Panc1 (cell line): ENCODE data around the gene WDR1. TPM values are rescaled to one million over a fixed set of nuclear protein-coding genes. Genes with fewer than 3 reads are reported as not detected.

Experiments used
- ATAC-seq: fragments of 200-7000 bp; cut with Tn5 transposase; 2 replicates; pipeline ENCODE4 v1.9.1; 2020; ENCODE audit warnings: mild to moderate bottlenecking, moderate library complexity
- BruUV-seq: library from RNA; stranded (reverse); fragments of 400-500 nt; replicated peaks from 2 replicates; lab custom pipeline; 2021; lab: Mats Ljungman, UMichigan
- CTCF ChIA-PET: fragments of 300-600 bp; sonication (Branson Sonifier 250); formaldehyde crosslinking; loops from one replicate; lab custom pipeline; 2022; ENCODE audit warnings: antibody characterized with exemption; lab: Charles Lee
- POLR2A ChIA-PET: fragments of 300-600 bp; sonication (Branson Sonifier 250); formaldehyde crosslinking; loops from one replicate; lab custom pipeline; 2022; ENCODE audit warnings: antibody characterized with exemption; lab: Charles Lee
- DNase-seq: peaks from one replicate; pipeline ENCODE4 v3.0.0-alpha.2; 2010; ENCODE audit warnings: low read depth, low spot score
- H3K27ac ChIP-seq: 2 replicates; pipeline ENCODE4 v1.5.1; 2011; ENCODE audit warnings: mild to moderate bottlenecking, low read length, inconsistent platforms
- H3K27me3 ChIP-seq: fragments of 200-500 bp; sonication (Bioruptor generic); 2 replicates; pipeline ENCODE4 v1.6.0; 2014; ENCODE audit warnings: low read length, inconsistent platforms; ENCODE audit not compliant: control insufficient read depth, insufficient read depth
- H3K36me3 ChIP-seq: fragments of 200-500 bp; sonication (Bioruptor generic); 2 replicates; pipeline ENCODE4 v1.5.1; 2014; ENCODE audit warnings: inconsistent platforms, mild to moderate bottlenecking, low read length, moderate library complexity; ENCODE audit not compliant: control insufficient read depth, insufficient read depth
- H3K4me1 ChIP-seq: 2 replicates; pipeline ENCODE4 v1.5.1; 2011; ENCODE audit warnings: inconsistent platforms, mild to moderate bottlenecking, low read length, moderate library complexity; ENCODE audit not compliant: control insufficient read depth, insufficient read depth
- H3K4me3 ChIP-seq, 2 experiments: 2 replicates each; pipeline ENCODE4 v1.5.1; 2011 to 2012; ENCODE audit warnings: low read depth in 2 of 2, low read length in 2 of 2, mild to moderate bottlenecking in 2 of 2, inconsistent platforms in 1 of 2, moderate library complexity in 1 of 2
- H3K9me3 ChIP-seq: fragments of 200-500 bp; sonication (Bioruptor generic); 2 replicates; pipeline ENCODE4 v1.5.1; 2014; ENCODE audit warnings: low read depth, mild to moderate bottlenecking, inconsistent platforms, low read length, moderate library complexity; ENCODE audit not compliant: control insufficient read depth, insufficient read depth
- POLR2AphosphoS5 ChIP-seq: IDR thresholded peaks from 2 replicates; pipeline ENCODE4 v1.6.1; 2012; ENCODE audit warnings: mild to moderate bottlenecking, low read depth, low read length, moderate library complexity
- SIN3A ChIP-seq: IDR thresholded peaks from 2 replicates; pipeline ENCODE4 v1.6.1; 2012; ENCODE audit warnings: low read depth, mild to moderate bottlenecking, low read length, moderate library complexity, borderline replicate concordance; ENCODE audit not compliant: insufficient read depth
- TCF7L2 ChIP-seq: IDR thresholded peaks from 2 replicates; pipeline ENCODE4 v1.6.1; 2011; ENCODE audit warnings: mild to moderate bottlenecking, low read depth, low read length, inconsistent platforms
- in situ Hi-C: cut with HindIII; loops from 2 replicates; pipeline ENCODE4 v1.10.0; 2016; ENCODE audit warnings: low sequenced_read_pairs, low pct_unique_long_range_greater_than_20kb
- intact Hi-C: fragments of 100-400 bp; cut with micrococcal nuclease; formaldehyde crosslinking; loops from one replicate; pipeline ENCODE4 v1.10.0; 2022; ENCODE audit not compliant: unreplicated experiment
- total RNA-seq: library from RNA; stranded (reverse); gene quantifications from one replicate; pipeline ENCODE4 v1.2.1, GENCODE V29; 2021; ENCODE audit not compliant: unreplicated experiment
- TF ChIP-seq, protein P1 (sequence below): fragments of 450-650 bp; IDR thresholded peaks from 2 replicates; pipeline ENCODE4 v1.5.1; 2017; ENCODE audit warnings: mild to moderate bottlenecking
- TF ChIP-seq, protein P2 (sequence below), 2 experiments: IDR thresholded peaks; 2 replicates each; pipeline ENCODE4 v1.6.1; 2011 to 2012; ENCODE audit warnings: low read depth in 2 of 2, control low read depth in 1 of 2, low read length in 1 of 2, mild to moderate bottlenecking in 1 of 2, moderate library complexity in 1 of 2; ENCODE audit not compliant: insufficient read depth in 1 of 2

Gene WDR1
- total RNA-seq, 1 experiment from 2014 or later: 260 TPM

DNA sequence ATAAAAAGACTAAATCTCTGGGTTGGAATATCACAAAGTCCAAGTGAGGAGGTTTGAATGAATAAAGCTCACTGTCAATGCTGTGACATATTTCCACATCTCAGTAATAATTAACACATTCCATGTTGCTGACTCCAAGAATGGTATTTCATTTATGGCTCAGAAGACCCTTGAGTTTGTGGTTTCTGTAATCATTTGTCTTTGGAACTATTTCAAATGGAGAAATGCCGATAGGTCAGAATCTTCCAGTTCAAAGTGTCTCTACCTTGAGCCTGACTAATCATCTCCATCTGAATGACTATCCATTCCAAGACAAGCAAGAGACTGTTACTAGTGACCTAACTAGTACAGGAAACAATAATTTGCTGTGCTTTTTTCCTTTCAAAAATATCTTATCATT, 71.1 kb downstream of the WDR1 start:
- Histone ChIP-seq H3K4me3 (no peak overlapping the region), H3K27ac (no peak overlapping the region), H3K36me3 (no peaks in the 10 kb centered on the region), H3K4me1 (no peaks in the 10 kb centered on the region), H3K27me3 (no peaks in the 10 kb centered on the region), H3K9me3 (no peaks in the 10 kb centered on the region)
- TF ChIP-seq, protein P1, sequence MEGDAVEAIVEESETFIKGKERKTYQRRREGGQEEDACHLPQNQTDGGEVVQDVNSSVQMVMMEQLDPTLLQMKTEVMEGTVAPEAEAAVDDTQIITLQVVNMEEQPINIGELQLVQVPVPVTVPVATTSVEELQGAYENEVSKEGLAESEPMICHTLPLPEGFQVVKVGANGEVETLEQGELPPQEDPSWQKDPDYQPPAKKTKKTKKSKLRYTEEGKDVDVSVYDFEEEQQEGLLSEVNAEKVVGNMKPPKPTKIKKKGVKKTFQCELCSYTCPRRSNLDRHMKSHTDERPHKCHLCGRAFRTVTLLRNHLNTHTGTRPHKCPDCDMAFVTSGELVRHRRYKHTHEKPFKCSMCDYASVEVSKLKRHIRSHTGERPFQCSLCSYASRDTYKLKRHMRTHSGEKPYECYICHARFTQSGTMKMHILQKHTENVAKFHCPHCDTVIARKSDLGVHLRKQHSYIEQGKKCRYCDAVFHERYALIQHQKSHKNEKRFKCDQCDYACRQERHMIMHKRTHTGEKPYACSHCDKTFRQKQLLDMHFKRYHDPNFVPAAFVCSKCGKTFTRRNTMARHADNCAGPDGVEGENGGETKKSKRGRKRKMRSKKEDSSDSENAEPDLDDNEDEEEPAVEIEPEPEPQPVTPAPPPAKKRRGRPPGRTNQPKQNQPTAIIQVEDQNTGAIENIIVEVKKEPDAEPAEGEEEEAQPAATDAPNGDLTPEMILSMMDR: no peak
- no peak for TF ChIP-seq SIN3A
- TF ChIP-seq, protein P2, sequence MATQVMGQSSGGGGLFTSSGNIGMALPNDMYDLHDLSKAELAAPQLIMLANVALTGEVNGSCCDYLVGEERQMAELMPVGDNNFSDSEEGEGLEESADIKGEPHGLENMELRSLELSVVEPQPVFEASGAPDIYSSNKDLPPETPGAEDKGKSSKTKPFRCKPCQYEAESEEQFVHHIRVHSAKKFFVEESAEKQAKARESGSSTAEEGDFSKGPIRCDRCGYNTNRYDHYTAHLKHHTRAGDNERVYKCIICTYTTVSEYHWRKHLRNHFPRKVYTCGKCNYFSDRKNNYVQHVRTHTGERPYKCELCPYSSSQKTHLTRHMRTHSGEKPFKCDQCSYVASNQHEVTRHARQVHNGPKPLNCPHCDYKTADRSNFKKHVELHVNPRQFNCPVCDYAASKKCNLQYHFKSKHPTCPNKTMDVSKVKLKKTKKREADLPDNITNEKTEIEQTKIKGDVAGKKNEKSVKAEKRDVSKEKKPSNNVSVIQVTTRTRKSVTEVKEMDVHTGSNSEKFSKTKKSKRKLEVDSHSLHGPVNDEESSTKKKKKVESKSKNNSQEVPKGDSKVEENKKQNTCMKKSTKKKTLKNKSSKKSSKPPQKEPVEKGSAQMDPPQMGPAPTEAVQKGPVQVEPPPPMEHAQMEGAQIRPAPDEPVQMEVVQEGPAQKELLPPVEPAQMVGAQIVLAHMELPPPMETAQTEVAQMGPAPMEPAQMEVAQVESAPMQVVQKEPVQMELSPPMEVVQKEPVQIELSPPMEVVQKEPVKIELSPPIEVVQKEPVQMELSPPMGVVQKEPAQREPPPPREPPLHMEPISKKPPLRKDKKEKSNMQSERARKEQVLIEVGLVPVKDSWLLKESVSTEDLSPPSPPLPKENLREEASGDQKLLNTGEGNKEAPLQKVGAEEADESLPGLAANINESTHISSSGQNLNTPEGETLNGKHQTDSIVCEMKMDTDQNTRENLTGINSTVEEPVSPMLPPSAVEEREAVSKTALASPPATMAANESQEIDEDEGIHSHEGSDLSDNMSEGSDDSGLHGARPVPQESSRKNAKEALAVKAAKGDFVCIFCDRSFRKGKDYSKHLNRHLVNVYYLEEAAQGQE (IDR thresholded peaks at IDR 0.05; ENCODE audit: insufficient read depth in 1 of 2, low read depth in 2 of 2, low read length in 1 of 2): no peak
- TF ChIP-seq POLR2AphosphoS5: no peak
- no peak for TF ChIP-seq TCF7L2
- DNase-seq: no peak
- BruUV-seq: no TSS peak
- intact Hi-C loops (no loop called here), in situ Hi-C loops (no loop called here)
- POLR2A ChIA-PET: no interaction called here
- CTCF ChIA-PET: no interaction called here
- ATAC-seq: no peak

DNA sequence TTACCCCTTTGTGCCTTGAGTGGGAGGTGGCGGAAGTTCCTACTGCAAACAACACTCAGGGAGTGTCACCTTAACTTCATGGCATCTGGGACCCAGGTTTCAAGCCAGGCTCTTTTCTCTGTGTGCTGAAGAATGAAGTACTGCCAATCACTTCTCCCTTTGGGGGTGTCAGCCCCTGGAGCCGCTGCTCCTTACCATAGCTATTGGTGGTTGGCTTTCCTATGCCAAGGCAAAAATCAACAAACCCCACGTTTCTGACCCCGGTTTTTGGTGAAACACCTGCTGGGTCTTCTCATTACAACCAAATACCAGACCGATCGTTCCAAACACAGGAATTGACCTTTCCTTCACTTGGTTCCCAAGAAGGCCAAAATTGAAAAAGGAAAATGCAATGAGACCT, 75.6 kb downstream of the WDR1 start:
- Histone ChIP-seq H3K4me1 (no peaks in the 10 kb centered on the region), H3K27ac (no peak overlapping the region), H3K4me3 (no peak overlapping the region), H3K9me3 (no peaks in the 10 kb centered on the region), H3K27me3 (no peaks in the 10 kb centered on the region), H3K36me3 (no peaks in the 10 kb centered on the region)
- in situ Hi-C loops: no loop called here
- intact Hi-C loops: no loop called here
- CTCF ChIA-PET: no interaction called here
- BruUV-seq: no TSS peak
- ATAC-seq (no peak), DNase-seq (no peak)
- no peak for TF ChIP-seq TCF7L2
- TF ChIP-seq SIN3A: no peak
- POLR2A ChIA-PET: no interaction called here

DNA sequence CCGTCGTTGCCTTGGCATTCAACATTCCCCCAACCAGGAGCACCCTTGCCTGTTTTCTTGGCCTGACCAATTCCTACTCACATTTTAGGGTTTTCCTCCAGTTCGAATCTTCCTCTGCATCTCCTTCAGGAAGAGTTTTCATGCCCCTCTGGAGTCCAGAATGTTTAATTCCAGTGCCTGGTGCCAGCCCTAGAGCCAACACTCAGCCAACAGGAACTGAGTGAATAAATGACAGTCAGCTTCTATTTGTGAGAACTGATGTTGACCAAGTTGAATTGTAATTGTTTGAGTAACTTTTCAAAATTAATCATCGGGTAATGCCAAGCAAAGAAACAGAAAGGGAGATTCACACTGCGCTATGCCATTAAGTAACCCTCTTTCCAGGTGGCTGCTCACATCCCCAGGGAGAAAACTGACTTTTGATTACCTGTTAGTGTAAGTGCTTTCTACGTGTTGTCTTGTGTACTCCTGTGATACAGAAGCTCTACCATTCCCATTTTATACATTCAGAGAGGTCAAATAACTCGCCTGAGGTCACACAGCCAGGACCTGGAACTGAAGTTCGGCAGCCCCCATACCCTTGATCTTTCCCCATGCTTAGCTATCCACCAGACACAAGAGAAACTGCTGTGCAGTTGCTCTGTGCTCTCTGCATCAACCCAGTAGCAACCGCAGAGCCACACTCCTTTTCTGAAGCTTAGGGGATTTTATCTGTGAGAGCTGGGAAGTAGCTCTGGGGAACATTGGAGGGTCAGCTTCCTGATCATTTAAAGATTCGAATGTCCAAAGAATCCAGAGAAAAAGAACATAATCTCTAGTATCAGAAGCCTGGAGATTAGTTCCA, 76.3 kb downstream of the WDR1 start:
- H3K27ac ChIP-seq: no peak overlapping the region
- no peaks in the 10 kb centered on the region for H3K36me3 ChIP-seq
- ATAC-seq (no peak), DNase-seq (no peak)
- ChIA-PET CTCF (no interaction called here), POLR2A (no interaction called here)
- no peak overlapping the region for H3K4me3 ChIP-seq
- no peaks in the 10 kb centered on the region for H3K27me3 ChIP-seq
- no peaks in the 10 kb centered on the region for H3K9me3 ChIP-seq
- TF ChIP-seq SIN3A: no peak
- no peaks in the 10 kb centered on the region for H3K4me1 ChIP-seq
- intact Hi-C loops: no loop called here
- in situ Hi-C loops: no loop called here
- BruUV-seq: no TSS peak
